ENCODE measurements around the gene PFN1. TPM values are rescaled to one million over a fixed set of nuclear protein-coding genes. Genes with fewer than 3 reads are reported as not detected.

The PFN1 gene
- total and polyA plus RNA-seq, 2 donors (not counting 3 experiments of a cell fraction or from before 2014, with no cell fraction given) = 1,191 to 1,577 TPM

DNA sequence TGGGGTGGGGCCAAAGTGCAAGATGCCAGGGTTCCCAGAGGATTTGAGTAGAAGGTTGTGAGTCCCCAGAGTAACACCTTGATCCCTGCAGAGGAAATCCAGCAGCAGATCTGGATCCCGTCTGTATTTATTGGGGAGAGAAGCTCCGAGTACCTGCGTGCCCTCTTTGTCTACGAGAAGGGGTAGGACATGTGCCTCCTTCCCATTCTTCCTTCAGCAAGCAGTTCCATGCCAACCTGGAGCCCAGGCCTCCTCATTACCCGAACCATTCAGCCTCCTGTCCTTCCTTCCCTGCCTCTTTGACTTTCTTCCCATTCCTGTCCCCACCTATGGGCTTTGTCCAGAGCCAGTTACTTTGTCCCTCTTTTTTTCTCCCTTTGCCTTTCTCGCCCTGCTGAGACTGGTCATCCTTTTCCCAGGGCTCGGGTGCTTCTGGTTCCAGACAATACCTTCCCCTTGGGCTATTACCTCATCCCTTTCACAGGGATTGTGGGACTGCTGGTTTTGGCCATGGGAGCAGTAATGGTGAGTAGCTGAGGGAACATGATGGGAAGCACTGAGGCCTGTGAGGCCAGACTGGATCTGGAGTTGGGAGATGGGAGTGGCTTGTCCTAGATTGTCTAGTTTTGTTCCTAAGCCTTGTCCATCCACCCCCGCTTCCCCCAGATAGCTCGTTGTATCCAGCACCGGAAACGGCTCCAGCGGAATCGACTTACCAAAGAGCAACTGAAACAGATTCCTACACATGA lies 5.4 kb downstream of the PFN1 start:
- intact Hi-C loops (cut with micrococcal nuclease) (no loop called here), dilution Hi-C loops (cut with MboI; ENCODE audit: extremely low pct_ligation_motif_present, low sequenced_read_pairs) (no loop called here)
- CTCF ChIA-PET = no interaction called here

DNA sequence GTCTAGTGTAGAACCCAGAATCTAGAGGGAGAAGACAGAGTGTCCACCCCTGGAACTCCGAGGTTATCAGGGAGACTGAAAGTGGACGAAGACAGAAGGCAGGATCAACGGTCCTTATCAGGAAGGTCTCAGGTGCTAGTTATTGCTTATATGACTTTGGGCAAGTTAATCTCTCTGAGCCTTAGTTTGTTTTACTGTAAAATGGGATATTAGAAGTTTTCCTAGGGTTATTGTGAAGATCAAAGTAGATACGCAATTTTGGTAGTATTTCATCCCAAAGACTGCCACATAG lies 7.1 kb downstream of the PFN1 start:
- no peak overlapping the region for H2AFZ ChIP-seq (ENCODE audit: low read depth, low read length)
- dilution Hi-C loops (cut with MboI; ENCODE audit: extremely low pct_ligation_motif_present, low sequenced_read_pairs) (no loop called here), intact Hi-C loops (cut with micrococcal nuclease) (loop anchor here (2.0 kb wide), 2 partner anchors 46 to 58 kb away; partner anchors contain the start of gene CAMTA2)
- no peaks in the 10 kb centered on the region for H3K9me1 ChIP-seq (replicated peaks; ENCODE audit: control insufficient read depth, extremely low read depth, insufficient read depth, low read length)
- no peaks in the 10 kb centered on the region for H3K27me3 ChIP-seq (ENCODE audit: control insufficient read depth in 2 of 2, insufficient read depth in 2 of 2, low read length in 2 of 2)
- POLR2A ChIA-PET = interaction anchor here (2.3 kb wide), 1 partner anchor 26 kb away, joined by 15 read pairs; the partner anchor contains the start of gene SPAG7
- peak overlapping the region; percentile 42 to 77 (median 45) for H3K4me3 ChIP-seq (replicated peaks in 1 of 3; ENCODE audit: insufficient read depth in 1 of 3, low read depth in 1 of 3, low read length in 3 of 3)
- no TSS peak for BruUV-seq (replicated peaks)
- peaks cover 72% of the 10 kb centered on the region for H3K79me2 ChIP-seq (ENCODE audit: control insufficient read depth, insufficient read depth, low read length)
- TF ChIP-seq, protein P1, sequence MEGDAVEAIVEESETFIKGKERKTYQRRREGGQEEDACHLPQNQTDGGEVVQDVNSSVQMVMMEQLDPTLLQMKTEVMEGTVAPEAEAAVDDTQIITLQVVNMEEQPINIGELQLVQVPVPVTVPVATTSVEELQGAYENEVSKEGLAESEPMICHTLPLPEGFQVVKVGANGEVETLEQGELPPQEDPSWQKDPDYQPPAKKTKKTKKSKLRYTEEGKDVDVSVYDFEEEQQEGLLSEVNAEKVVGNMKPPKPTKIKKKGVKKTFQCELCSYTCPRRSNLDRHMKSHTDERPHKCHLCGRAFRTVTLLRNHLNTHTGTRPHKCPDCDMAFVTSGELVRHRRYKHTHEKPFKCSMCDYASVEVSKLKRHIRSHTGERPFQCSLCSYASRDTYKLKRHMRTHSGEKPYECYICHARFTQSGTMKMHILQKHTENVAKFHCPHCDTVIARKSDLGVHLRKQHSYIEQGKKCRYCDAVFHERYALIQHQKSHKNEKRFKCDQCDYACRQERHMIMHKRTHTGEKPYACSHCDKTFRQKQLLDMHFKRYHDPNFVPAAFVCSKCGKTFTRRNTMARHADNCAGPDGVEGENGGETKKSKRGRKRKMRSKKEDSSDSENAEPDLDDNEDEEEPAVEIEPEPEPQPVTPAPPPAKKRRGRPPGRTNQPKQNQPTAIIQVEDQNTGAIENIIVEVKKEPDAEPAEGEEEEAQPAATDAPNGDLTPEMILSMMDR (IDR thresholded peaks at IDR 0.05; ENCODE audit: extremely low read depth in 1 of 2, insufficient read depth in 1 of 2, low read depth in 1 of 2, low read length in 2 of 2) = no peak
- TF ChIP-seq JUN (IDR thresholded peaks at IDR 0.05; ENCODE audit: borderline replicate concordance, insufficient read depth, insufficient read length, low read depth) (no peak), POLR2AphosphoS5 (IDR thresholded peaks at IDR 0.05; ENCODE audit: insufficient read depth, low read depth, low read length) (no peak), FOS (IDR thresholded peaks at IDR 0.05; ENCODE audit: borderline replicate concordance, insufficient read depth, low read length) (no peak), POLR2A (IDR thresholded peaks at IDR 0.05; ENCODE audit: low read depth, low read length) (no peak), MYC (IDR thresholded peaks at IDR 0.05; ENCODE audit: low read depth, low read length) (no peak)
- no peaks in the 10 kb centered on the region for H3K9me3 ChIP-seq (replicated peaks; ENCODE audit: control insufficient read depth, insufficient read depth, low read length)
- CTCF ChIA-PET = no interaction called here
- no peak for DNase-seq (ENCODE audit: low read depth, low spot score)
- peaks cover 32% of the 10 kb centered on the region for H3K4me1 ChIP-seq (ENCODE audit: control insufficient read depth, extremely low read depth, insufficient read depth, low read length)
- peak overlapping the region; percentile 70 for H3K4me2 ChIP-seq (ENCODE audit: insufficient read depth, low read length)
- no peaks in the 10 kb centered on the region for H4K20me1 ChIP-seq (replicated peaks; ENCODE audit: control insufficient read depth, extremely low read depth, insufficient read depth, low read length)
- H3K36me3 ChIP-seq (ENCODE audit: control insufficient read depth in 2 of 2, extremely low read depth in 1 of 2, insufficient read depth in 2 of 2, low read length in 2 of 2) = peaks cover 10 to 42% of the 10 kb centered on the region in 2 experiments
- H3K9ac ChIP-seq (replicated peaks; ENCODE audit: extremely low read depth, insufficient read depth, low read length) = peak overlapping the region; percentile 88
- FAIRE-seq = peak; percentile 31
- H3K27ac ChIP-seq (ENCODE audit: insufficient read depth, low read depth, low read length) = peak overlapping the region; percentile 81

More for the DNA sequence above, 5.4 kb downstream of the PFN1 start:
- no peaks in the 10 kb centered on the region for H3K9me3 ChIP-seq (replicated peaks; ENCODE audit: control insufficient read depth, insufficient read depth, low read length)
- H3K9ac ChIP-seq (replicated peaks; ENCODE audit: extremely low read depth, insufficient read depth, low read length) = no peak overlapping the region
- H3K4me1 ChIP-seq (ENCODE audit: control insufficient read depth, extremely low read depth, insufficient read depth, low read length) = peaks cover 37% of the 10 kb centered on the region
- POLR2A ChIA-PET = no interaction called here
- H3K9me1 ChIP-seq (replicated peaks; ENCODE audit: control insufficient read depth, extremely low read depth, insufficient read depth, low read length) = no peaks in the 10 kb centered on the region
- H4K20me1 ChIP-seq (replicated peaks; ENCODE audit: control insufficient read depth, extremely low read depth, insufficient read depth, low read length) = no peaks in the 10 kb centered on the region
- no peak overlapping the region for H3K4me2 ChIP-seq (ENCODE audit: insufficient read depth, low read length)
- peaks cover 89% of the 10 kb centered on the region for H3K79me2 ChIP-seq (ENCODE audit: control insufficient read depth, insufficient read depth, low read length)
- DNase-seq (ENCODE audit: low read depth, low spot score) = no peak
- no peaks in the 10 kb centered on the region for H3K27me3 ChIP-seq (ENCODE audit: control insufficient read depth in 2 of 2, insufficient read depth in 2 of 2, low read length in 2 of 2)
- BruUV-seq (replicated peaks) = no TSS peak
- H3K4me3 ChIP-seq (replicated peaks in 1 of 3; ENCODE audit: insufficient read depth in 1 of 3, low read depth in 1 of 3, low read length in 3 of 3) = no peak overlapping the region
- no peak overlapping the region for H3K27ac ChIP-seq (ENCODE audit: insufficient read depth, low read depth, low read length)
- H3K36me3 ChIP-seq (ENCODE audit: control insufficient read depth in 2 of 2, extremely low read depth in 1 of 2, insufficient read depth in 2 of 2, low read length in 2 of 2) = peaks cover 15 to 32% of the 10 kb centered on the region in 2 experiments
- H2AFZ ChIP-seq (ENCODE audit: low read depth, low read length) = no peak overlapping the region
- TF ChIP-seq MYC (IDR thresholded peaks at IDR 0.05; ENCODE audit: low read depth, low read length) (no peak), POLR2AphosphoS5 (IDR thresholded peaks at IDR 0.05; ENCODE audit: insufficient read depth, low read depth, low read length) (peak; percentile 62), POLR2A (IDR thresholded peaks at IDR 0.05; ENCODE audit: low read depth, low read length) (peak; percentile 64)
- no peak for FAIRE-seq

Measured in endothelial cell of umbilical vein (primary cell).